GM12878 (cell line): ENCODE measurements around the gene FMN2. TPM values are rescaled to one million over a fixed set of nuclear protein-coding genes. Genes with fewer than 3 reads are reported as not detected.
A peak's percentile ranks its signal among the peaks of the same experiment; 100 is the strongest.

Experiments
- ATAC-seq: fragments of 200-7000 bp; cut with Tn5 transposase; 3 replicates; pipeline ENCODE4 v1.9.1; 2020; ENCODE audit warnings: mild to moderate bottlenecking, moderate library complexity
- BruUV-seq: library from RNA; stranded (reverse); fragments of 400-500 nt; replicated peaks from 2 replicates; lab custom pipeline; 2021; lab: Mats Ljungman, UMichigan
- CTCF ChIA-PET: fragments of 300-600 bp; sonication (Branson Sonifier 250); formaldehyde crosslinking; extraction: SDS; loops from one replicate; lab custom pipeline; 2021; ENCODE audit warnings: inconsistent platforms; lab: Yijun Ruan, JAX
- POLR2A ChIA-PET: fragments of 350-600 bp; formaldehyde crosslinking; extraction: SDS; loops from one replicate; lab custom pipeline; 2021; ENCODE audit warnings: inconsistent platforms; lab: Charles Lee
- RAD21 ChIA-PET: fragments of 300-600 bp; sonication (Branson Sonifier 250); formaldehyde crosslinking; loops from one replicate; lab custom pipeline; 2023; ENCODE audit warnings: antibody characterized with exemption; ENCODE audit not compliant: unreplicated experiment; lab: Charles Lee
- SMC1A ChIA-PET: fragments of 300-600 bp; sonication (Branson Sonifier 250); formaldehyde crosslinking; loops from one replicate; lab custom pipeline; 2023; ENCODE audit not compliant: unreplicated experiment, uncharacterized antibody; lab: Charles Lee
- DNase-seq: peaks from one replicate; pipeline ENCODE4 v3.0.0-alpha.2; 2011; ENCODE audit warnings: low read depth, low spot score
- FAIRE-seq: peaks from 3 replicates; lab custom pipeline; 2011; peaks lifted over from hg19 to GRCh38; lab: Jason Lieb, UNC
- H2AFZ ChIP-seq: 2 replicates; pipeline ENCODE4 v1.6.0; 2011; ENCODE audit warnings: low read depth, low read length, control low read depth; ENCODE audit not compliant: control insufficient read depth
- H3K27ac ChIP-seq: 2 replicates; pipeline ENCODE4 v1.5.1; 2011; ENCODE audit warnings: control low read depth; ENCODE audit not compliant: control insufficient read depth, insufficient read depth
- H3K27me3 ChIP-seq, 2 experiments: replicated peaks in 1 of 2; 2 replicates each; pipeline versions ENCODE4 v1.6.0 to v1.6.1; 2011; ENCODE audit warnings: low read length in 1 of 2; ENCODE audit not compliant: control insufficient read depth in 2 of 2, insufficient read depth in 2 of 2
- H3K36me3 ChIP-seq, 2 experiments: 2 replicates each; pipeline ENCODE4 v1.5.1; 2011; ENCODE audit warnings: low read length in 1 of 2; ENCODE audit not compliant: control insufficient read depth in 2 of 2, insufficient read depth in 2 of 2
- H3K4me1 ChIP-seq: 2 replicates; pipeline ENCODE4 v1.6.1; 2011; ENCODE audit warnings: mild to moderate bottlenecking, low read length, moderate library complexity, mixed read lengths; ENCODE audit not compliant: control insufficient read depth, insufficient read depth
- H3K4me2 ChIP-seq: 2 replicates; pipeline ENCODE4 v1.6.0; 2011; ENCODE audit warnings: control low read depth; ENCODE audit not compliant: control insufficient read depth, insufficient read depth
- H3K4me3 ChIP-seq: fragments of 200-600 bp; sonication (generic); 2 replicates; pipeline ENCODE4 v1.5.1; 2016
- H3K79me2 ChIP-seq: 2 replicates; pipeline ENCODE4 v1.6.0; 2011; ENCODE audit warnings: low read length; ENCODE audit not compliant: control insufficient read depth, insufficient read depth
- H3K9ac ChIP-seq: 2 replicates; pipeline ENCODE4 v1.8.0; 2011; ENCODE audit warnings: low read length, control low read depth, mixed read lengths; ENCODE audit not compliant: control insufficient read depth, insufficient read depth
- H3K9me3 ChIP-seq: replicated peaks from 3 replicates; pipeline ENCODE4 v1.5.1; 2011; ENCODE audit warnings: mild to moderate bottlenecking, low read length; ENCODE audit not compliant: control insufficient read depth, insufficient read depth
- H4K20me1 ChIP-seq: 2 replicates; pipeline ENCODE4 v1.6.0; 2011; ENCODE audit not compliant: control insufficient read depth, insufficient read depth
- ATF7 ChIP-seq: fragments of 450-650 bp; IDR thresholded peaks from 2 replicates; pipeline ENCODE4 v1.6.1; 2016; ENCODE audit warnings: low read depth, mild to moderate bottlenecking
- BHLHE40 ChIP-seq, 2 experiments: fragments of 450-650 bp in 1 of 2; IDR thresholded peaks; 2 replicates each; pipeline ENCODE4 v1.6.1; 2011 to 2017; ENCODE audit warnings: low read depth in 2 of 2, borderline replicate concordance in 1 of 2, improper control_type of control experiment in 1 of 2, low read length in 1 of 2, mild to moderate bottlenecking in 1 of 2
- BMI1 ChIP-seq: fragments of 450-650 bp; IDR thresholded peaks from 2 replicates; pipeline ENCODE4 v1.6.1; 2016; ENCODE audit warnings: mild to moderate bottlenecking, moderate library complexity, borderline replicate concordance
- CEBPB ChIP-seq, 2 experiments: fragments of 150-350 bp in 1 of 2; IDR thresholded peaks; 2 replicates each; pipeline ENCODE4 v1.6.1; 2012 to 2014; ENCODE audit warnings: low read depth in 2 of 2, low read length in 2 of 2, borderline replicate concordance in 1 of 2, inconsistent platforms in 1 of 2
- DPF2 ChIP-seq: fragments of 450-650 bp; IDR thresholded peaks from 2 replicates; pipeline ENCODE4 v1.6.1; 2017; ENCODE audit warnings: mild to moderate bottlenecking
- E2F4 ChIP-seq: IDR thresholded peaks from 2 replicates; pipeline ENCODE4 v1.6.1; 2012; ENCODE audit warnings: low read depth, low read length, improper control_type of control experiment
- EP300 ChIP-seq, 2 experiments: fragments of 150-350 bp in 1 of 2; IDR thresholded peaks; 2 replicates each; pipeline ENCODE4 v1.6.1; 2011 to 2012; ENCODE audit warnings: low read depth in 2 of 2, low read length in 2 of 2, borderline replicate concordance in 1 of 2, improper control_type of control experiment in 1 of 2, inconsistent platforms in 1 of 2; ENCODE audit not compliant: control insufficient read depth in 1 of 2
- IKZF1 ChIP-seq: fragments of 450-650 bp; conservative IDR thresholded peaks from 2 replicates; pipeline ENCODE4 v1.6.1; 2017; ENCODE audit warnings: antibody characterized with exemption, mild to moderate bottlenecking
- IKZF2 ChIP-seq, 2 experiments: fragments of 450-650 bp; IDR thresholded peaks; 2 replicates each; pipeline ENCODE4 v1.6.1; 2017; ENCODE audit warnings: mild to moderate bottlenecking in 2 of 2, moderate library complexity in 2 of 2
- IRF4 ChIP-seq: IDR thresholded peaks from 2 replicates; pipeline ENCODE4 v1.6.1; 2011; ENCODE audit warnings: low read depth, low read length
- JUND ChIP-seq: IDR thresholded peaks from 2 replicates; pipeline ENCODE4 v1.6.1; 2012; ENCODE audit warnings: low read depth, mild to moderate bottlenecking, low read length, improper control_type of control experiment, moderate library complexity
- MEF2B ChIP-seq: fragments of 450-650 bp; IDR thresholded peaks from 2 replicates; pipeline ENCODE4 v1.6.1; 2018; ENCODE audit warnings: mild to moderate bottlenecking, moderate library complexity; ENCODE audit not compliant: partially characterized antibody, poor library complexity, severe bottlenecking
- MTA2 ChIP-seq: fragments of 450-650 bp; IDR thresholded peaks from 2 replicates; pipeline ENCODE4 v1.6.1; 2016; ENCODE audit warnings: low read depth, mild to moderate bottlenecking, moderate library complexity
- NBN ChIP-seq: fragments of 450-650 bp; IDR thresholded peaks from 2 replicates; pipeline ENCODE4 v1.6.1; 2016
- NR2F1 ChIP-seq: fragments of 450-650 bp; conservative IDR thresholded peaks from 2 replicates; pipeline ENCODE4 v1.6.1; 2017; ENCODE audit warnings: mild to moderate bottlenecking
- POU2F2 ChIP-seq: IDR thresholded peaks from 3 replicates; pipeline ENCODE4 v1.6.1; 2011; ENCODE audit warnings: low read depth, mild to moderate bottlenecking, low read length, borderline replicate concordance
- RELB ChIP-seq: fragments of 450-650 bp; IDR thresholded peaks from 2 replicates; pipeline ENCODE4 v1.6.1; 2017; ENCODE audit warnings: low read depth, mild to moderate bottlenecking, moderate library complexity
- SMAD1 ChIP-seq: fragments of 450-650 bp; IDR thresholded peaks from 2 replicates; pipeline ENCODE4 v1.6.1; 2018; ENCODE audit warnings: mild to moderate bottlenecking, low read depth; ENCODE audit not compliant: partially characterized antibody
- SRF ChIP-seq, 2 experiments: IDR thresholded peaks; 2 replicates each; pipeline ENCODE4 v1.6.1; 2011; ENCODE audit warnings: low read depth in 2 of 2, low read length in 2 of 2, mild to moderate bottlenecking in 1 of 2, moderate library complexity in 1 of 2
- WGBS: methylation state at CpG from one replicate; pipeline ENCODE4 v1.1.6; 2016; ENCODE audit warnings: low lambda C conversion rate; ENCODE audit not compliant: insufficient replicate concordance, insufficient coverage; ENCODE audit errors: missing lambda C conversion rate; 5-methylcytosine and 5-hydroxymethylcytosine counted together
- in situ Hi-C: fragments of 300-500 bp; cut with MboI; formaldehyde crosslinking; loops from 9 replicates; pipeline ENCODE4 v1.14.3; 2018; ENCODE audit warnings: mixed read lengths
- intact Hi-C: fragments of 100-400 bp; cut with micrococcal nuclease; formaldehyde crosslinking; loops from one replicate; pipeline ENCODE4 v1.14.2; 2022; ENCODE audit not compliant: unreplicated experiment
- polyA plus RNA-seq, 11 experiments: library from polyadenylated mRNA; depleted of rRNA in 4 of 11; unstranded in 6 of 11; stranded (reverse) in 5 of 11; fragments of >200 nt; fragmentation: Nextera tagmentation in 4 of 11; fragmentation: Illumina TruSeq in 1 of 11; extraction: Ambion mirVana in 4 of 11; extraction: Trizol in 1 of 11; gene quantifications; 1 replicate in 1 of 11; 2 replicates in 10 of 11; pipeline versions ENCODE4 v1.2.1 to v1.2.3, GENCODE V29; 2011 to 2016; ENCODE audit warnings: inconsistent platforms in 2 of 11, missing spikeins in 2 of 11, low read depth in 1 of 11
- total RNA-seq, 4 experiments: library from RNA; depleted of rRNA in 3 of 4; stranded (reverse); fragments of >200 nt in 3 of 4; fragmentation: Illumina TruSeq in 1 of 4; extraction: Trizol in 1 of 4; gene quantifications; 2 replicates each; pipeline versions ENCODE4 v1.2.1 to v1.2.3, GENCODE V29; 2013 to 2021

The FMN2 gene
- total and polyA plus RNA-seq, 10 of the 15 experiments (the other 5 are each of a cell fraction or from before 2014, with no cell fraction given), result 0.60 TPM; not detected in 9

GRCh38 chr1:240474133-240474614 lies 382.5 kb downstream of the FMN2 start:
- no peak overlapping the region for H3K4me2 ChIP-seq
- H3K79me2 ChIP-seq, result no peaks in the 10 kb centered on the region
- no peaks in the 10 kb centered on the region for H3K36me3 ChIP-seq
- in situ Hi-C loops (no loop called here), intact Hi-C loops (no loop called here)
- H3K27me3 ChIP-seq, result no peaks in the 10 kb centered on the region
- POLR2A ChIA-PET, result no interaction called here
- ATAC-seq (peak; percentile 82), FAIRE-seq (no peak), DNase-seq (no peak)
- H3K4me1 ChIP-seq, result no peaks in the 10 kb centered on the region
- H2AFZ ChIP-seq, result no peak overlapping the region
- CTCF ChIA-PET, result interaction anchor here (1.3 kb wide), 1 partner anchor 17 kb away, joined by 3 read pairs; no protein-coding TSS in a partner anchor
- BruUV-seq, result no TSS peak
- SMC1A ChIA-PET, result interaction anchor here (1.0 to 3.2 kb wide), 2 partner anchors 10 to 98 kb away, joined by 3 to 20 read pairs; no protein-coding TSS in a partner anchor
- H4K20me1 ChIP-seq, result no peaks in the 10 kb centered on the region
- H3K9me3 ChIP-seq, result no peaks in the 10 kb centered on the region
- H3K9ac ChIP-seq, result no peak overlapping the region
- TF ChIP-seq SMAD1 (peak; percentile 35), BHLHE40 (IDR thresholded peaks at IDR 0.05; ENCODE audit: borderline replicate concordance in 1 of 2, low read depth in 2 of 2, low read length in 1 of 2) (peak in 1 of 2 experiments; percentile 59; a peak in 2 of 4 replicates), RELB (peak; percentile 60; the same call in 1 of the 2 replicates), MEF2B (peak; percentile 58), ATF7 (peak; percentile 90), CEBPB (IDR thresholded peaks at IDR 0.05; ENCODE audit: borderline replicate concordance in 1 of 2, low read depth in 2 of 2, low read length in 2 of 2) (peak in 1 of 2 experiments; percentile 55; a peak in 1 of 4 replicates), MTA2 (peak; percentile 67), NBN (peak; percentile 60; the same call in 1 of the 2 replicates), E2F4 (no peak), DPF2 (0 out of 2 replicates have a peak, but pooled peaks have one; percentile 37), JUND (0 out of 2 replicates have a peak, but pooled peaks have one; percentile 37), IRF4 (no peak), NR2F1 (peak; percentile 80), EP300 (IDR thresholded peaks at IDR 0.05; ENCODE audit: borderline replicate concordance in 1 of 2, control insufficient read depth in 1 of 2, low read depth in 2 of 2, low read length in 2 of 2) (peak; percentile 27 to 68; a peak in 2 of 4 replicates), IKZF1 (peak; percentile 34; the same call in 1 of the 2 replicates), POU2F2 (no peak), IKZF2 (IDR thresholded peaks at IDR 0.05) (peak; percentile 22 to 48; a peak in 2 of 4 replicates), BMI1 (peak; percentile 29; the same call in 1 of the 2 replicates), SRF (IDR thresholded peaks at IDR 0.05; ENCODE audit: low read depth in 2 of 2, low read length in 2 of 2) (no peak)
- RAD21 ChIA-PET, result interaction anchor here (2.9 kb wide), 1 partner anchor 9 kb away, joined by 12 read pairs; no protein-coding TSS in a partner anchor
- 17% methylated on average over 5 of the region's 5 CpGs for WGBS
- no peak overlapping the region for H3K27ac ChIP-seq
- no peak overlapping the region for H3K4me3 ChIP-seq
